Cortex of kidney (tissue), 1 donor: ENCODE data around the gene FBXL16.
"Not testable (repeated sequence)": the region's sequence is repeated elsewhere in the genome, so short reads cannot be mapped to it uniquely, and the experiment has no call there.

Experiments used
- DNase-seq: peaks from one replicate; lab custom pipeline; 2025; lab: John Stamatoyannopoulos, UW

The FBXL16 gene, protein sequence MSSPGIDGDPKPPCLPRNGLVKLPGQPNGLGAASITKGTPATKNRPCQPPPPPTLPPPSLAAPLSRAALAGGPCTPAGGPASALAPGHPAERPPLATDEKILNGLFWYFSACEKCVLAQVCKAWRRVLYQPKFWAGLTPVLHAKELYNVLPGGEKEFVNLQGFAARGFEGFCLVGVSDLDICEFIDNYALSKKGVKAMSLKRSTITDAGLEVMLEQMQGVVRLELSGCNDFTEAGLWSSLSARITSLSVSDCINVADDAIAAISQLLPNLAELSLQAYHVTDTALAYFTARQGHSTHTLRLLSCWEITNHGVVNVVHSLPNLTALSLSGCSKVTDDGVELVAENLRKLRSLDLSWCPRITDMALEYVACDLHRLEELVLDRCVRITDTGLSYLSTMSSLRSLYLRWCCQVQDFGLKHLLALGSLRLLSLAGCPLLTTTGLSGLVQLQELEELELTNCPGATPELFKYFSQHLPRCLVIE

DNA sequence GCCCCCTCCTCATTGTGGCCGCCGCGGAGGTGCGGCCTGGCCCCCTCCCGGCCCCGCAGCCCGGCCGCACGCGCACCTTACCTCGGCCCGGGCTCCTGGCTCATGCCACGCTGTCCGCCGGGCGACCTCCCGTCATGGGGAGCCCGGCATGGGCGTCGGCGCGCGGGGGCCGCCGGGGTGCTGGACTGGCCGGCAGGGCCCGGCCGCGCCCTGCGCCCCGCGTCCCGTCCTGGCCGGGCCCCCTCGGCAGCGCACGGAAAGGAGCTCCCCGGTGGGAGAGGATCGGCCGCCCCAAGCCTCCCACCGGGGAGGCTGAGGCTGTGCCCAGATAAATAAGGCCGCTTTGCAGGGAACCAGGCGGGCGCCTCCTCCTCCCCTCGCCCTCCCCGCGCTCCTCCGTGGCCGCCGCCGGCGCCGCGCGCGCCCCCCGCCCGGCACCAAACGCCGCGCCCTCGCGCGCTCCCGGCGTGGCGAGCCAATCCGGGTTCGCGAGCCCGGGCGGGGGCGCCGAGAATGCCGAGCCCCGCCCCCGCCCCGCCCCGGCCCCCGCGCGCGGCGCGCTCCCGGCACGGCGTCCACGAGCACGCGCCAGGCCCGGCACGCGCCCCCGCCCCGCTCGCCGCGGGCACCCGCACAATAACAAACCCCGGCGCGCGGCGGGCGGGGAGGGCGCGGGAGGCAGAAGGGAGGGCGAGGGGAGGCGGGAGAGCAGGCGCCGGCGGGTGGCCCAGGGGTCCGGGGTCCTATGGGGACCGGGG, at the start of gene FBXL16:
FBXL16 (minus strand) TSS at position 371 of the 758 bp plus-strand sequence. CDS start 8,396 bp downstream, outside the sequence.
- no peak for DNase-seq

DNA sequence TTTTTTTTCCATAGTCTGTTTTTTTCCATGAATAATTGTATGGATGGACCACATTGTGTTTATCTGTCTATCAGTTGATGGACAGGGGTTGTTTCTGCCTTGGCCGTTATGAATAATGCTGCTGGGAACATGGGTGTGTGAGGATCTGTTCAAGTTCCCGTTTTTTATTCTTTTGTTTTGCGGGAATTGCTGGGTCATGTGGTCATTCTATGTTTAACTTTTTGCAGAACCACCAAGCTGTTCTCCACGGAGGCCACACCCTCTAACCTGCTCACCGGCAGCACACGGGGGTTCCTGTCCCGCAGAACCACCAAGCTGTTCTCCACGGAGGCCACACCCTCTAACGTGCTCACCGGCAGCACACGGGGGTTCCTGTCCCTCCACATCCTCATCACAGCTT, 49.1 kb upstream of the FBXL16 start:
- no peak for DNase-seq

DNA sequence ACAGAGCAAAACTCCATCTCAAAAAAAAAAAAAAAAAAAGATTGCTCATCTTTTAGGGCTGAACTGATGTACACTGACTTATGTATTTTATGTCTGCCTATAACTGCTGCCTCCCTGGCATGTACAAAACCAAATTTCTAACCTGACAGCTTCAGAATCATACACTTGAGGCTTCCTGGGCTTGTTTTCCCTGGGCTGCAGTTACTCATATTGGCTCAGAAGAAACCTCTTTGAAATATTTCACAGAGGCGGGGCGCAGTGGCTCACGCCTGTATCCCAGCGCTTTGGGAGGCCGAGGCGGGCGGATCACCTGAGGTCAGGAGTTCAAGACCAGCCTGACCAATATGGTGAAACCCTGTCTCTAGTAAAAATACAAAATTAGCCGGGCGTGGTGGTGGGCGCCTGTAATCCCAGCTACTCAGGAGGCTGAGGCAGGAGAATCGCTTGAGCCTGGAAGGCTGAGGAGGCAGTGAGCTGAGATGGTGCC, 48.6 kb upstream of the FBXL16 start:
- DNase-seq = not testable (repeated sequence)

DNA sequence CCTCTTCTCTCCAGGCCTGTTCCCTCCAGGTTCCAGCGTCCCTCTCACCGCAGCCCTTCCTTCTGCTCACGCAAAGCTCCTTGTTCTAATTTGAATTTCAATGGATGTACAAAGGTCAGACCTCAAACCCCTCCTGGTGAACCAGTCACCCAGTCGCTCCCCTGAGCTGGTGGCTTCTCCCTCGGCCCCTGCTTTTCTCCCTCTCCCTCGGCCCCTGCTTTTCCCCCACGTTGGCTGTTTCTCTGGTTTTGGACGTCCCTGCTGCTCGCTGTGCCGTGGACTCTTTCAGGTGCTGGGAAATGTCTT, 46.4 kb upstream of the FBXL16 start:
- DNase-seq = no peak

DNA sequence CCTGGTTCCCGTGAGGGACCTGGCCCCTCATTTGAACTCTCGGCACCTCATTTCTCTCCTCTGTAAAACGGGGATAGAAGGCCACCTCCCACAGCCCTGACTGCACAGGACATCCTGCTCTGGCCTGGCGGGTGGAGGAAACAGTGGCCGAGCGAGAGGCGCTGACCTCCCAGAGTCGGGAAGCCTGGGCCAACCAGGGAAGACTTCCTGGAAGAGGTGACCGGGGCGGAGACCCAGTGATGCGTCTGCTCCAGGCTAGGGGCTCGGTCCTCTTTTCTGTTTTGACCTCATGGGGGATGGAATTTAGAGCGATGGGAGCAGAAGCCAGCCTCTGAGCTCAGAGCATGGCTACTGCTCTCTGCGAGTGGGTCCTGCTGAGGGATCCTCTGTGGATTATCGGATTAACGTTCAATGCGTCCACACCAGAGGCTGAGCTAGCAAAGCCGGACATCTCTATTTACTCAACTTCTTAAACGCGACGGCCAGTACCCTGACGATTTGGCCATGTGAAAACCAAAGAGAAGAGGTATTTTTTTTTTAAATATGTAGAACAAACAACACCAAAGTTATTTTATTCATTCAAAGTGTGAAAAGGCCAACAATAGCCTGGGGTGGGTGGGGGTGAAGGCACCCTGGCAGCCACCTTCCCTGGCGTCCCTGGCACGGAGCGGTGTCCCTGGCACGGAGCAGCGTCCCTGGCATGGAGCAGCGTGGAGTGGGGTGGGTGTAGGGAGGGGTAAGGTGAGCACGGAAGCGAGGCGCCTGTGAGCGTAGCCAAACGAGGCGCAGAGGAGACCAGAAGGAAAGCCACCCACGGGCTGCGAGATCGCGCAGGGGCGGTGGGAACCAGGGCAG, 45.8 kb upstream of the FBXL16 start:
- DNase-seq = no peak

DNA sequence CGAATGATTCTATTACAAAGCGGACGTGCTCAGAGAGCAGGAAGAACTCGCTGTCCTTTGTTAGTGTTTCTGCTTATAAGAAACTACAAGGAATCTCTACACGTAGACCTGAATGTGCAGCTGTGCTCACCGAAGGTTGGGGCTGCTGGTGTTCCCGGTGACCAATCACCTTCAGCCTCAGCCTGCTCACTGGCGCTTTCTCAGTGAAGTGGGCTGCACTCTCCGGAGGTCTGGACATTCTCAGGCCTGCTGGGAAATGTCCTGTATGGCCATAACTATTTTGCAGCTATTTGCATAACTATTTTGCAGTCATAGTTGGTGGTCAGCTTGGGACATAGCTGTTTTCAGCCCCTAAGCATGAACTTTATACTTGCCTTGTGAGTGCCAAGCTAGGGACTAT, 44.9 kb upstream of the FBXL16 start:
- no peak for DNase-seq

DNA sequence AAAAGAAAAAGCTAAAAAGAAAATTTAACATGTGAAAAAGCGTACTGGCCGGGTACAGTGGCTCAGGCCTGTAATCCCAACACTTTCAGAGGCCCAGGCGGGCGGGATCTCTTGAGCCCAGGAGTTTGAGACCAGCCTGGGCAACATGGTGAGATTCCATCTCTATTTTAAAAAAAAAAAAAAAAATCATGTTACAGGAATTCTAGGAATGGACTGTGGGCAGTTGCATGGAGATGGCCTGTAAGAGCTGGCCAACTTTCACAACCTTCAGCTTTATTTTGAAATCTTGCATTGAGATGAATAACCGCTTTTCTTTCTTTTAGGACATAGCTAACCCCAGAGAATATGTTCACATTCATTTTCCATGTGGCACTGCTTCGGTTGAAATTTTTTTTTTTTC, 43.4 kb upstream of the FBXL16 start:
- no peak for DNase-seq

DNA sequence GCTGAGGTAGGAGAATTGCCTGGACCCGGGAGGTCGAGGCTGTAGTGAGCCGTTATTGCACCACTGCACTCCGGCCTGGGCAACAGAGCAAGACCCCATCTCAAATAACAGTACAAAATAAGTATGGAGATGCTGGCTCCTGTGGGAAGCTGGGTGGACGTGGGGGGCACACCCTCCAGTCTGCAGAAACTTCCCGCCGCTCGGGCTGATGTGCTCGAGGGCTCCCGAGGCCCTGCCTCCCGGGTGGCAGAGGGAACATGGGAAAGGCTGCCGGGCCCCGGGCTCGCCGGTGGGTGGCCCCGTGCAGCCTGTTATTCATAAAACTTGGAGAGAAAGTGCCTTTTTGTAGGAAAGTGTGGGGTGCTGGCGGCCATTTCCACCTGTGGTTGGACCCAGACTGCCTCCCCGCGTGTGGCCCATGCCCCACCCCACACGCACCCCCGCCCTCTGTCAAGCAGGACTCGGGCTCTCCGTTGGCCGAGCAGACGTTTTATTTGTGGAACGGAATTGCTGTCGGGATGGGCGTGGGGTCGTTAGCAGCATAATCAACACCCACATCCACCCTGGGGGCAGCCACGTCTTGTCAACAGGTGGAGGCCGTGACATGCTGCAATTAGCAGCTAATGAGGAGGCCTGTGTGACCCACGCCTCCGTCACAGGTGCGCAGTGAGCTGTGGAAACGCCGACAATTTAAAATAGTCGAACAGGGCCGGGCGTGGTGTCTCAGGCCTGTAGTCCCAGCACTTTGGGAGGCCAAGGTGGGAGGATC, 42.6 kb upstream of the FBXL16 start:
- DNase-seq = no peak

DNA sequence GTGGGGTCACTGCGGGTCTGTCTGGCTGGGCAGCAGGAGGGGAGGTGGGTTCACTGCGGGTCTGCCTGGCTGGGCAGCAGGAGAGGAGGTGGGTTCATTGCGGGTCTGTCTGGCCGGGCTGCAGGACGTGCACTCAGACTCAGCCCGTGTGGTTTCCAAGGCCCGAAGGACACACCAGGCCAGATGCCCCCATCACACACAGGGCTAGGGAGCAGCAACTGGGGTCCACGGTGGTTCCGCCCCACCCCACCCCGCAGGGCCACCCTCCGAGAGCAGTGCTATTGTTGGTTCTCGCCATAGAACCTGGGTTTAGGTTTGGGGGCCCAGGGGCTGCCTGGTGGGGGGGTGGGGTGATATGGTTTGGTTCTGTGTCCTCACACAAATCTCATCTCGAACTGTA, 41.0 kb upstream of the FBXL16 start:
- DNase-seq = no peak

DNA sequence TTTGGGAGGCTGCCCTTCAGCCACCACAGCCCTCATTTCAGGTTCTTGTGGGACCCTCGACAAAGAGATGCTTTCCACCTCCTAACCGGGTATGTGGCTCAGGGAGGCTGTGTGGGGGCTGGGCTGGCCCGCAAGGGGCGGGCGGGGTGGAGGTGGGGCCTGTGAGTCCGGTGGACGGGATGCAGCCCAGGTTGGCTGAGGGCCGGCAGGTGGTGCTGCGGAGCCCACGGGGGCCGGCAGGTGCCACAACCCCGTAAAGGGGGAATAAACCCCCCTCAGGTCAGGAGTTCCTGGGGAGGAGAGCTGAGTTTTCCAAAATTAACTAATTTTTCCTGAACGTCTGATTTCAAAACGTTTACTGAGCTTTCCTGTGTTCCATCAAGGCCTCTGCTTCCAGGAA, 40.1 kb upstream of the FBXL16 start:
- no peak for DNase-seq

DNA sequence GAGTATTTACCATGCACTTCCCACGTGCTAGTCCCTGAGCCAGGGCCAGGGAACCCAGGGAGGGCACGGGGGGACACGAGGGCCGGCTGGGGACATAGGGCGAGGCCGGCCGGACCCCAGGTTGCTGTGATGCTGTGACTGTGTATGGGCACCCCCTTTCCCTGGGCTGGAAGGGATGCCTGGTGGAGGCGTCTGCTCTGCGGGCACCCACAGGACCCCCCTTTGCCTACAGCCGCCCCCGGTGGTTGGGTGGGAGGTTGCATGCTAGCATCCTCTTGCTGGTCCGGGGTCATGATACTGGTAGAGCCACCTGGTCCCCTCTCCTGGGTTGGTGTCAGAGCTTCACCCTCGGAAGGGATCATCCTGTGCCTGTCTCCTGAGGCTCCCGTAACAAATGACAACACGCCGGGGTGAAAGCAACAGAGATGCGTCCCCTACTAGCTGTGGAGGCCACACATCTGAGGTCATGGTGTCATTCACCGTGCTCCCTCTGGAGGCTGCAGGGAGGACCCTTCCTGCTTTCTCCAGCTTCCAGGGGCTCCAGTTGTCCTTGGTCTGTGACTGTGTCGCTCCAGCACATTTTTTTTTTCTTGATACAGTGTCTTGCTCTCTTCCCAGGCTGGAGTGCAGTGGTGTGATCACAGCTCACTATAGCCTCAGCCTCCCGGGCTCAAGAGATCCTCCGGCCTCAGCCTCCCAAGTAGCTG, 38.3 kb upstream of the FBXL16 start:
- no peak for DNase-seq

DNA sequence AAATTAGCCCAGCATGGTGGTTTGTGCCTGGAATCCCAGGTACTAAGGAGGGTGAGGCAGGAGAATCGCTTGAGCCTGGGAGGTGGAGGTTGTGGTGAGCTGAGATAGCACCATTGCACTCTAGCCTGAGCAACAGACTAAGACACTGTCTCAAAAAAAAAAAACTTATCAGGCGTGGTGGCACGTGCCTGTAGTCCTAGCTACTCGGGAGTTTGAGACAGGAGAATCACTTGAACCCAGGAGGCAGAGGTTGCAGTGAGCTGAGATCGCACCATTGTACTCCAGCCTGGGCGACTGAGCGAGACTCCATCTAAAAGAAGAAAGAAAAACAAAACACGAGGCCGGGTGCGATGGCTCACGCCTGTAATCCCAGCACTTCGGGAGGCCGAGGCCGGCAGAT, 37.3 kb upstream of the FBXL16 start:
- DNase-seq = not testable (repeated sequence)

DNA sequence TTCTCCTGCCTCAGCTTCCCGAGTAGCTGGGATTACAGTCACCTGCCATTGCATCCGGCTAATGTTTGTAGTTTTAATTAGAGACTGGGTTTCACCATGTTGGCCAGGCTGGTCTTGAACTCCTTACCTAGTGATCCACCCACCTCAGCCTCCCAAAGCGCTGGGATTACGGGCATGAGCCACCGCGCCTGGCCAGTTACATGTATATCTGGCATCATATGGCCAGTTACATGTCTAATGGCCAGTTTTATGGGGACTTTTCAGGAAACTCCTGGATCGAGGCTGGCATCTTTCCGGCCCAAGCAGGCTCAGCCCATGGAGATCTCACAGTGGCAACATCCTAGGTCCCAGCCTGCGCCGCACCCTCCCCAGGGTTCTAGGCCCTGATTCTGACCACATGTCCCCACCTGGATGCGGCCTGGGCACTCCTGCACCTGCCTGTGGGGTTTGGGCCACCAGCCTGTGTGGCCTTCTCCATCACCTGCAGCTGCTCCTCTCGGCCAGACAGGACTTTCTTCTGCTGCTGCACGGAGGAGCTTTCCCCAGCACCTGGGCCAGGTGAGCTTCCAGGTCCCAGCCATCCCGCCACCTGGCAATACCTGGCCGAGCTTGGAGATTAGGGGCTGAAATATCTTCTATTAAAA, 36.5 kb upstream of the FBXL16 start:
- DNase-seq = no peak

DNA sequence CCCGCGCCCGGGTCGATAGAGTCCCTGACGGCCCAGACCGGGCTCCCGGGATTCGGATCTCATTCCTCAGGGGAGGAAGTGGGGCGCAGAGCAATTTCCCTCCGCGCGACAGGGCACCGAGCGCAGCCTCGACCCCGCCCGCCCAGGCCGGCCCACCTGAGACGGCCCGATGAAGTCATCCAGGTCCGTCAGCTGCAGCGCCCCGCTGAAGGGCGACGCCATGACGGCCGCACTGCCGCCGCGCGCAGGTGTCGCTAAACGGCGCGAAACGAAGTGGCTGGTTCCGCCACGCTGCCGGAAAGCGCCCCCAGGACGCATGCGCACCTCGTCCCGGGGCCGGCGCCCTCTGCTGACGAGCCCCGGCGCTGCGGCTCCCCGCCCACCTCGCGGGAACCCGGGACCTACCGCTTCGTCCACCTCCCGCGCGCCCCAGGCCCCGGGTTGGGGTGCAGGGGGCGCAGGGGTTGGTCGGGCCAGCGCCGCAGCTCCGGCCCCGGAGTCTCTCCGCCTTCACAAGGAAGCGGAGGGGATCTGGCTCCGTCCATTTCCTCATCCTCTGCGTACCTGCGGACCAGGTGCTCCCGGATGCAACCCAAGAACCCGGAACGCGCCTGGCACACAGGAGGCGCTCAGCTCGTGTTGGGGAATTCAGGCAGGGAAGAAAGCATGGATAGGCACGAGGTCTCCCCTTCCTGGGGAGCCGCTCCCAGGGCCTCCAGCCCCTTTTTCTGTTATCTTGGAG, 35.3 kb upstream of the FBXL16 start, which contains the start of gene CIAO3:
CIAO3 (minus strand) TSS at position 234 of the 742 bp plus-strand sequence; CDS start at position 222, 12 bp downstream.
- DNase-seq = no peak

DNA sequence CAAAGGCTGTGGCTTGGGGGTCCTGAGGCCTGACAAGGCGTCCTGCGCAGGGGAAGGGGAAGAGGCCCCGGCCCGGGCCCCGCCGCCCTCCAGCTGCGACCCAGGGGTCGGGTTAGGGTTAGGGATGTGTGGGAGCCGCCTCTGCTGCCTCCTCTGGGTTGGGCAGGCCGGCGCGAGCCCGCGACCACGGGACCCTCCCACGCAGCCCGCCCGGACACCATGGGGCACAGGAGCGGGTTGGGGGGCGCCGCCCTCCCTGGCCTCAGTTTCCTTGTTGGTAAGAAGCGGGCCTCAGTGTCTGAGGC, 34.8 kb upstream of the FBXL16 start:
- DNase-seq = no peak

DNA sequence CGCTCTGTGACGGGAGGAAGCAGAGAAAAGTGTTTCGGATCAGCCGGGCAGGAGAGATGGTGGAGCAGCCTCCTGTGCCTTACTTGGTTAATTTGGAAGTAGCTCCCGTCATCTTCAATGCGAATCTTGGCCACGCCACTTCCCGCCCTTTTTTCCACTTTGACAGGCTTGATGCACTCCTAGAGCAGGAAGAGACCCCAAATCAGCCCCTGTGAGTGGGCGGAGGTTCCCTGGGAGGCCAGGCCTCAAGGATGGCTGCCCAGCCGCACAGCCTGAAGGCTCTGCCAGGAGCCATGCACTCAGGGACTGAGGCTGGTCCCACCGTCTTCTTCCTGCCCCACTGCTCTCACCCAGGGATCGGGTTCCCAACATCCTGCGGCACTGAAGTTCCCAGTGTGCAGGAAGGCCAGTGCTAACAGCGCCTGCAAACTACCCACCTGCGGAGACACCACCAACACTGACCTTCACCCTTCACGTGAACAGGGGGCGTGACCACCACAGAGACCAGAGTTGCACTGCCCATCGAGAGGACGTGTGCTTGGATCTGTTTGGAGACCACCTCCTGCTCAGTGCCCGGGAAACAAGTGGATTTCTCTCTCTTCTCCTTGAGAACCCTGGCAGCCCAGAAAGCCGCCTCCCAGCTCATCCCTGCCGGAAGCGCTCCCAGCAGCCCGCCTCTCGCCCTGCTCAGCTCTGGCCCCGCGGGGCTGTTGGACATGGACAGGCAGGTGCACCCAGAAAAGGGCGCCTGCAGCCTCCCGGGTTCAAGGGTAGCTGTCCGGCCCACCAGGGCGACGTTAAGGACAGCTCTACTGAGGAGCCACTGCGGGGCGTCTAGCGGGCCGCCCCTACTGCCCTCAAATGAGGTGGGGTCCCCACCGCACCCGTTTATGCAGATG, 34.2 kb upstream of the FBXL16 start:
- DNase-seq = no peak

DNA sequence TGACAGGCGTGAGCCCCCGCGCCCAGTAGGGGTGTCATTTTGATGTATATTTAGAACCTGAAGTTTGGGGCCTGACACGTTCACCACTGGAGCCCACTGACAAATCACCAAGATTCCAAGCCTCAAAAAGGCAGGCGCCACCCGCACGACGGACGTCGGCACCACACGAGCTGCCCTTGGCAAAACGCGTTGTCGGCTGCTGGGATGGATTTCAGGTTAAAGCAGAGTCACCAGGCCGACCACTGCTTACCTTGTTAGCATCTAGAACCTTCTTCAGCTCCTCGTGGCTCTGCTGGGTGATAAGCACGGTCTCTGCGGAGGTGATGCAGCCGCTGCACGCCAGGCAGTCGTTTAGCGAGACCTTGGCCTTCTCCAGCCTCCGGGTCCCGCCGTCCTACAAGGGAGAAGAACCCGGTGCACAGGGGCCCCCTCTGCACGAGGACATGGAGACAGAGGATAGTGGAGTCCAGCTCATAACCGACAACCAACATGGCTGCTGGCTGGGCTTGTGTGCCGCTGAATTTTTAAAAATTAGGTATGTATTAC, 31.4 kb upstream of the FBXL16 start:
- DNase-seq = no peak

DNA sequence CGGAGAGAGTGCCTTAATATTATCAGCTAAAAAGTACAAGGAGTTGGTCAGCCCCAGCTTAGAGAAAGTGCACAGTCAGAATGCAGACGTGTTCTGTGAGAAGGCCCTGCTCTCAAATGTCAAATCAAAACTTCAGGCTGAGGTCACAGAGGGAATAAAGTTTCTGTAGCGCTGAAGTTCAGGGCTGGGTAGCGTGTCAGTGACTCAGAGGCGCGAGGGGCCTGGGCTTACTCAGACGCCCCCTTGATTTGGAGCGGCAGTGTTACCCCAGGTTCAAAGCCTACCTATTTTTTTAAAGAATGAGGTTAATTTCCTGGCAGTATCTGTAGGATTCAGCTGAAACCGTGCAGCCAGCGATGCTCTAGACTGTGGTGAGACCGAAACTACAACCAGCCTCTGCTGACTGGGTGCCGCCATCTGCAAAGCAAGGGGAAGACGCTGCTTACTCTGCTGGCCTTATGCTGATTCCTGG, 30.4 kb upstream of the FBXL16 start:
- no peak for DNase-seq
